H1 (cell line): Measurements from ENCODE around the gene GLRA1. TPM values are rescaled to one million over a fixed set of nuclear protein-coding genes. Genes with fewer than 3 reads are reported as not detected.

Experiments
- BACH1 ChIP-seq: IDR thresholded peaks from 2 replicates; pipeline ENCODE4 v1.6.1; 2012; ENCODE audit warnings: low read length, improper control_type of control experiment
- CTCF ChIP-seq, 3 experiments: IDR thresholded peaks; 1 replicate in 2 of 3; 2 replicates in 1 of 3; pipeline versions ENCODE4 v1.5.1 to v1.6.1; 2011; ENCODE audit warnings: low read length in 3 of 3, mild to moderate bottlenecking in 3 of 3, inconsistent platforms in 2 of 3, low read depth in 1 of 3, moderate library complexity in 1 of 3; ENCODE audit not compliant: insufficient read depth in 1 of 3; ENCODE audit errors: control extremely low read depth in 1 of 3
- EGR1 ChIP-seq: IDR thresholded peaks from 2 replicates; pipeline ENCODE4 v1.6.1; 2011; ENCODE audit warnings: low read depth, low read length, borderline replicate concordance
- EZH2 ChIP-seq: fragments of 200-600 bp; sonication (generic); IDR thresholded peaks from 2 replicates; pipeline ENCODE4 v1.7.1; 2012; ENCODE audit warnings: low read depth, mild to moderate bottlenecking, moderate library complexity, low read length, inconsistent platforms; ENCODE audit not compliant: severe bottlenecking
- PHF8 ChIP-seq: fragments of 200-600 bp; sonication (generic); conservative IDR thresholded peaks from 2 replicates; pipeline ENCODE4 v1.7.1; 2012; ENCODE audit warnings: low read depth, mild to moderate bottlenecking, inconsistent platforms, low read length, moderate library complexity
- SIX5 ChIP-seq: IDR thresholded peaks from 2 replicates; pipeline ENCODE4 v1.6.1; 2011; ENCODE audit warnings: mild to moderate bottlenecking, low read depth, low read length
- SRF ChIP-seq: IDR thresholded peaks from 2 replicates; pipeline ENCODE4 v1.6.1; 2011; ENCODE audit warnings: mild to moderate bottlenecking, low read depth, low read length, moderate library complexity
- TEAD4 ChIP-seq: IDR thresholded peaks from 2 replicates; pipeline ENCODE4 v1.6.1; 2012; ENCODE audit warnings: low read depth, low read length, inconsistent platforms, mixed read lengths
- polyA plus RNA-seq, 7 experiments: library from polyadenylated mRNA; depleted of rRNA in 3 of 7; stranded (reverse) in 5 of 7; unstranded in 2 of 7; fragments of >200 nt in 5 of 7; fragments of 200-250 nt in 2 of 7; gene quantifications; 1 replicate in 5 of 7; 2 replicates in 1 of 7; 4 replicates in 1 of 7; pipeline versions ENCODE4 v1.2.1 to v1.2.3, GENCODE V29; 2011 to 2013; ENCODE audit warnings: missing spikeins in 2 of 7, mixed read lengths in 2 of 7
- total RNA-seq: library from RNA; stranded (reverse); fragmentation: NEBNext Ultra II Directional; extraction: Animal tissue kit (Norgen Biotek cat#: 25700); gene quantifications from 2 replicates; pipeline ENCODE4 v1.2.1, GENCODE V29; 2021

The GLRA1 gene
- total and polyA plus RNA-seq, 2 of the 8 experiments (the other 6 are each of a cell fraction or from before 2014, with no cell fraction given) = not detected

- TF ChIP-seq PHF8 = no peak
- no peak for TF ChIP-seq CTCF (IDR thresholded peaks at IDR 0.05; ENCODE audit: control extremely low read depth in 1 of 3, insufficient read depth in 1 of 3, low read depth in 1 of 3, low read length in 3 of 3)
- no peak for TF ChIP-seq SIX5
- TF ChIP-seq SRF = no peak
- no peak for TF ChIP-seq EZH2
- TF ChIP-seq BACH1 = no peak
- no peak for TF ChIP-seq EGR1
- no peak for TF ChIP-seq TEAD4
Observed at GRCh38 chr5:151800532-151800931, 124.1 kb downstream of the GLRA1 start (continued).
